LNCaP clone FGC (cell line): ENCODE results near the gene HIRA.
"Not testable (repeated sequence)": the region's sequence is repeated elsewhere in the genome, so short reads cannot be mapped to it uniquely, and the experiment has no call there.

Experiments
- DNase-seq: peaks from one replicate; pipeline ENCODE4 v3.0.0-alpha.2; 2011; ENCODE audit warnings: low read depth
- H3K4me3 ChIP-seq: 2 replicates; pipeline ENCODE4 v1.5.1; 2011; ENCODE audit warnings: mild to moderate bottlenecking, low read depth, low read length, control low read depth
- TF ChIP-seq, protein P1 (sequence below): IDR thresholded peaks from 2 replicates; pipeline ENCODE4 v1.5.1; 2012; ENCODE audit warnings: mild to moderate bottlenecking; ENCODE audit not compliant: control insufficient read depth, insufficient read depth; ENCODE audit errors: extremely low read depth

HIRA gene

DNA sequence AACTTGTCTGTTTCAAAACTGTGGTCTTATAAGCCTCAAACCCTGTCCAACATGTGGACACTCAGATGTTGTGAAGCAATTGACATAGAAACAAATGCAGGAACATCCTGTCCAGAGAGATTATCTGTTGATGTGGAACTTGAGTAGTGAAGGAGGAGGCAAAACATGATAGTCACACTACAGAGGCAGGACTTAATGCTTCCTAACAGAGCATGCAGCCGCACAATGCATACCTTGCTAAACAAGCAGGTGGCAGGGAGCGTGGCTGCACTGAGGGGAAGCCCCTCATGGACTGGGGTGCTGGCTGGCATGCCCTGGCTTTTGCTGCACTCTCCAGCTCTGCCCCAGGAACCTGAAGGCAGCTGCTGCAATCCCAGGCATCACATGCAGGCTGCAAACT lies 10.6 kb upstream of the HIRA start:
- H3K4me3 ChIP-seq: no peak overlapping the region
- TF ChIP-seq, protein P1, sequence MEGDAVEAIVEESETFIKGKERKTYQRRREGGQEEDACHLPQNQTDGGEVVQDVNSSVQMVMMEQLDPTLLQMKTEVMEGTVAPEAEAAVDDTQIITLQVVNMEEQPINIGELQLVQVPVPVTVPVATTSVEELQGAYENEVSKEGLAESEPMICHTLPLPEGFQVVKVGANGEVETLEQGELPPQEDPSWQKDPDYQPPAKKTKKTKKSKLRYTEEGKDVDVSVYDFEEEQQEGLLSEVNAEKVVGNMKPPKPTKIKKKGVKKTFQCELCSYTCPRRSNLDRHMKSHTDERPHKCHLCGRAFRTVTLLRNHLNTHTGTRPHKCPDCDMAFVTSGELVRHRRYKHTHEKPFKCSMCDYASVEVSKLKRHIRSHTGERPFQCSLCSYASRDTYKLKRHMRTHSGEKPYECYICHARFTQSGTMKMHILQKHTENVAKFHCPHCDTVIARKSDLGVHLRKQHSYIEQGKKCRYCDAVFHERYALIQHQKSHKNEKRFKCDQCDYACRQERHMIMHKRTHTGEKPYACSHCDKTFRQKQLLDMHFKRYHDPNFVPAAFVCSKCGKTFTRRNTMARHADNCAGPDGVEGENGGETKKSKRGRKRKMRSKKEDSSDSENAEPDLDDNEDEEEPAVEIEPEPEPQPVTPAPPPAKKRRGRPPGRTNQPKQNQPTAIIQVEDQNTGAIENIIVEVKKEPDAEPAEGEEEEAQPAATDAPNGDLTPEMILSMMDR: no peak
- no peak for DNase-seq

DNA sequence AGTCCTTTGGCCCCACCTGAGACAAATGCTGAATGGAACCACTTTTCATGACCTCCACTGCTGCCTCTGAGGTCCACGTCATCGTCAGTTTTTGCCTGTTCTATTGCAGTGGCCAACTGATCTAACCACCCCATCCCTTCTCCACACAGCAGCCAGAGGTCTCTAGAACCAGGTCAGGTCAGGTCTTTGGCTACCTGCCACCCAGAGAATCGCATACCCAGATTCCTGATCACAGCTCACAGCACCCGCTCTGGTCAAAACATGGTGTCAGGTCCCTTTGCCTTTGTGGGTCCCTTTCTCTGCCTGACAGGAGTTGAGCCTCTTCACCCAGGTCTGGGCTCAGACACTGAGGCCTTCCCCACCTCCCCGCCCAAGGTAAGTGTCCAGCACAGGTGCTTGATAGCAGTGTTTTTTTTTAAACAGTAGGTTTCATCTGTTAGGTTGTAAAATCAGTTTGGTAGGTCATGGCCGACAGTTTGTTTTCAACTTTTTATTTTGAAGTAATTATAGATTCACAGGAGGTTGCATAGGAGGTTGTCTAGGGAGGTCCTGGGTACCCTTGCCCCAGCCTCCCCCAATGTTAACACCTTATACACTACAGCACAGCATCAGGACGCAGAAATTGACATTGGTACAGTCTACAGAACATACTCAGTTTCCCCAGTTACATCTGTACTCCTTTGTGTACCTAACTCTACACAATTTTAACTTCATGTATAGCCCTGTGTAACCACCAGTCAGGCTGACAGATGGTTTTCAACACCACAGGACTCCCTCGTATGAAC lies 9.1 kb upstream of the HIRA start:
- TF ChIP-seq, protein P1: no peak
- H3K4me3 ChIP-seq: no peak overlapping the region
- no peak for DNase-seq

DNA sequence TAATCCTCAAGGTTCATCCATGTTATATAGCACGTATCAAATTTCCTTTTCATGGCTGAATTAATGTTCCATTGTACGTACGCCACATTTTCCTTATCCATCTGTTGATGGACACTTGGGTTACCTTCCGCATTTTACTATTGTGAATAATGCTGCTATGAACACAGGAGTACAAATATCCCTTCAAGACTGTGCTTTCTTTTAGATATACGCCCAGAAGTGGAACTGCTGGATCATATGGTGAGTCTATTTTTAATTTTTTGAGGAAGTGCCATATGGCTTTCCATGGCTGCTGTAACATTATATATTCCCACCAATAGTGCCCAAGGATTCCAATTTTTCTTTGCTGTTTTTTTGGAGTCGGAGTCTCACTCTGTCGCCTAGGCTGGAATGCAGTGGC lies 6.8 kb upstream of the HIRA start:
- TF ChIP-seq, protein P1: no peak
- H3K4me3 ChIP-seq: no peak overlapping the region
- no peak for DNase-seq

DNA sequence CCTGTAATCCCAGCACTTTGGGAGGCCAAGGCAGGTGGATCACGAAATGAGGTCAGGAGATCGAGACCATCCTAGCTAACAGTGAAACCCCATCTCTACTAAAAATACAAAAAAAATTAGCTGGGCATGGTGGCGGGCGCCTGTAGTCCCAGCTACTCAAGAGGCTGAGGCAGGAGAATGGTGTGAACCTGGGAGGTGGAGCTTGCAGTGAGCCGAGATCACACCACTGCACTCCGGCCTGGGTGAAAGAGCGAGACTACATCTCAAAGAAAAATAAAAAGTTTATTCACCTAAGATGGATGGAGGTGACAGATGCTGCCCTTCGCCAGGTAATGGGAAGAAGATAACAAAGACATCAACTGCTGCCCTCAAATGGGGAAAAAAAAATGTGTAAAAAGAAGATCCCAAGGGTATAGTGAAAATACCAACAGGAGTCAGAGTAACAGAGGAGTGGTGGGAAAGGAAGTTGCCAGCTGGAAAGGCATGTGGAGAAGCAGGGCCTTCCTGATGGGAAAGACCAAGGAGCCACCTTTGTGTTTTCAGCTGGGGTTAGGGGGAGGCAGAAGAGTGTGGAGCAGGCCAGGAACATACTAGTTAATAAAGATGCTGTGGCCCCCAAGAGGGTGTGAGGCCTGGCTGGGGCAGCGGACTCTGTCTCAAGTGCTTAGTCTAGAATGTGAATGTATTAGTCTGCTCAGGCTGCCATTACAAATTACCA lies 5.1 kb upstream of the HIRA start:
- DNase-seq, H3K4me3 ChIP-seq: not testable (repeated sequence)

DNA sequence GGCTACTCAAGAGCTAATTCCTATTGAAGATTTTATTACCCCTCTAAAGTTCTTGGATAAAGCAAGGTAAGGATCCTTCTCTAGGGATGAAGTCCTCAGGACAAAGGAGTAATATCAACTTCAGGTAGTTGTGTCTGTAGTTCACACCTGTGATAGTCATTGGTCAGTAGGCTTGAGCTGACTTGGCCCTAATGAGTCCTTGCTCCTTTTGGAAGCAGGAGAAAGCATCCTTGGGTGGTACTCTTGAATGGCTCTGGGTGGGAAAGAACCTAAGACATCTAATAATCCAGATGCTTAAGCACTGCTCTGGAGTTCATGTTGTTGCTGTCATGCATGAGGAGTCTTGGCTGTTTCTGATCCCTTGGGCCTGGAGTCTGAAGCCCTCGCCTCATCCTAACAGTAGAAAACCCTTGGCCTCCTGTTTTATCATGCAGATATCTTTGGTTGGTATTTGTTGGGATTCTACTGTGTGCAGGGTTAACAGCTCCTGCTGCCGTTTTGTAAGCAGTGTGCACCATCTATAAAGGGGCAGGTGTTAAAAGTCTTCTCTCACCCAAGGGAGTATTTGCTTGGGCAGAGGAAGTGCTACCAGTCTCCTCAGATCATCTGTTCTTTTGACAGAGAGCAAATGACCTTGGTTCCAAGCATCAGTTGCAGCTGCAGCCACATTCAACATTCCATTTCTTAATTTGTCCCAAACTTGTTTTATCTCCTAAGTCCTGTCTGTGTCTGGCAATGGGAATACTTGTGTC lies 3.5 kb upstream of the HIRA start:
- H3K4me3 ChIP-seq: no peak overlapping the region
- TF ChIP-seq, protein P1: no peak
- DNase-seq: no peak

DNA sequence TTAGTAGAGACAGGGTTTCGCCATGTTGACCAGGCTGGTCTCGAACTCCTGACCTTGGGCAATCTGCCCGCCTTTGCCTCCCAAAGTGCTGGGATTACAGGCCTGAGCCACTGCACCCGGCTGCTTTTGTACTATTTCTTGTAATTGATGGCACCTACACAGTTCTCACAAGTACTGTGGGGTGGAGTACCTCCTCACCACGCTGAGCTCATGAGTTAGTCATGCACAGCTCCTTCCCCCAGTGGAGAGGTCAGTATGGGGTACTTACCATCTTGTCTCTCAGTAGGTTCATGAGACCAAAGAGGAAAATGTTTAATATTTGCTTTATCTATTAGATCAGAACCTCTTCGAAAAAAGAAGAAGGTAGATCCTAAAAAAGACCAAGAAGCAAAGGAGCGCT lies 2.9 kb upstream of the HIRA start:
- no peak overlapping the region for H3K4me3 ChIP-seq
- TF ChIP-seq, protein P1: no peak
- no peak for DNase-seq
